Muscle layer of colon (tissue), 2 donors: ENCODE measurements around the gene UBE2D2.

ENCODE experiments used
- H3K27ac ChIP-seq: one replicate; pipeline ENCODE4 v1.7.0; 2013; ENCODE audit warnings: low read depth, mild to moderate bottlenecking, low read length, moderate library complexity
- H3K27me3 ChIP-seq, 2 donors: one replicate each; pipeline ENCODE4 v1.7.0; 2013; ENCODE audit warnings: low read length in 2 of 2, mild to moderate bottlenecking in 2 of 2; ENCODE audit not compliant: insufficient read depth in 2 of 2, control insufficient read depth in 1 of 2
- H3K36me3 ChIP-seq: one replicate; pipeline ENCODE4 v1.7.0; 2013; ENCODE audit warnings: mild to moderate bottlenecking, low read length; ENCODE audit not compliant: insufficient read depth
- H3K4me1 ChIP-seq: one replicate; pipeline ENCODE4 v1.7.0; 2013; ENCODE audit warnings: mild to moderate bottlenecking, low read length; ENCODE audit not compliant: insufficient read depth
- H3K4me3 ChIP-seq, 2 donors: one replicate each; pipeline ENCODE4 v1.7.0; 2013; ENCODE audit warnings: low read length in 2 of 2, low read depth in 1 of 2, mild to moderate bottlenecking in 1 of 2, moderate library complexity in 1 of 2
- H3K9ac ChIP-seq: one replicate; pipeline ENCODE4 v1.7.0; 2013; ENCODE audit warnings: low read length
- H3K9me3 ChIP-seq: one replicate; pipeline ENCODE4 v1.7.0; 2013; ENCODE audit warnings: mild to moderate bottlenecking, low read length
- donor health status: abdominal sarcoma.
- donor health status: Adenocarcinoma of cecum.

The UBE2D2 gene

GRCh38 chr5:139652788-139653241 is 91.7 kb downstream of the UBE2D2 start:
- peak overlapping the region; percentile 83 for H3K27ac ChIP-seq
- peak overlapping the region; percentile 37 for H3K9ac ChIP-seq
- peaks cover 72% of the 10 kb centered on the region for H3K4me1 ChIP-seq
- H3K36me3 ChIP-seq, result no peaks in the 10 kb centered on the region
- H3K27me3 ChIP-seq, result peaks cover 0 to 16% of the 10 kb centered on the region in 2 donors
- H3K4me3 ChIP-seq, result peak overlapping the region in 1 of 2 donors; percentile 80
- no peaks in the 10 kb centered on the region for H3K9me3 ChIP-seq

- Histone ChIP-seq H3K9me3 (no peaks in the 10 kb centered on the region), H3K9ac (no peak overlapping the region), H3K27me3 (peaks cover 0 to 16% of the 10 kb centered on the region in 2 donors), H3K4me3 (no peak overlapping the region), H3K27ac (peak overlapping the region; percentile 83), H3K4me1 (peaks cover 80% of the 10 kb centered on the region), H3K36me3 (no peaks in the 10 kb centered on the region)
These were observed 92.5 kb downstream of the UBE2D2 start for GRCh38 chr5:139653616-139654015.

- no peaks in the 10 kb centered on the region for H3K9me3 ChIP-seq
- H3K9ac ChIP-seq, result no peak overlapping the region
- H3K4me3 ChIP-seq, result no peak overlapping the region
- H3K27me3 ChIP-seq, result peaks cover 0 to 9% of the 10 kb centered on the region in 2 donors
- H3K27ac ChIP-seq, result peak overlapping the region; percentile 84
- H3K4me1 ChIP-seq, result peaks cover 87% of the 10 kb centered on the region
- no peaks in the 10 kb centered on the region for H3K36me3 ChIP-seq
These were observed 93.3 kb downstream of the UBE2D2 start for GRCh38 chr5:139654464-139654863.

- Histone ChIP-seq H3K9ac (peak overlapping the region; percentile 28), H3K27ac (peak overlapping the region; percentile 84), H3K36me3 (no peaks in the 10 kb centered on the region), H3K27me3 (peaks cover 0 to 7% of the 10 kb centered on the region in 2 donors), H3K4me3 (no peak overlapping the region), H3K9me3 (no peaks in the 10 kb centered on the region), H3K4me1 (peaks cover 90% of the 10 kb centered on the region)
These were observed 93.8 kb downstream of the UBE2D2 start for GRCh38 chr5:139654871-139655491.

- no peaks in the 10 kb centered on the region for H3K27me3 ChIP-seq
- H3K9me3 ChIP-seq, result no peaks in the 10 kb centered on the region
- H3K4me1 ChIP-seq, result peaks cover 93% of the 10 kb centered on the region
- no peaks in the 10 kb centered on the region for H3K36me3 ChIP-seq
- peak overlapping the region; percentile 28 for H3K9ac ChIP-seq
- H3K27ac ChIP-seq, result peak overlapping the region; percentile 84
- no peak overlapping the region for H3K4me3 ChIP-seq
These were observed 94.7 kb downstream of the UBE2D2 start for GRCh38 chr5:139655727-139656271.

DNA sequence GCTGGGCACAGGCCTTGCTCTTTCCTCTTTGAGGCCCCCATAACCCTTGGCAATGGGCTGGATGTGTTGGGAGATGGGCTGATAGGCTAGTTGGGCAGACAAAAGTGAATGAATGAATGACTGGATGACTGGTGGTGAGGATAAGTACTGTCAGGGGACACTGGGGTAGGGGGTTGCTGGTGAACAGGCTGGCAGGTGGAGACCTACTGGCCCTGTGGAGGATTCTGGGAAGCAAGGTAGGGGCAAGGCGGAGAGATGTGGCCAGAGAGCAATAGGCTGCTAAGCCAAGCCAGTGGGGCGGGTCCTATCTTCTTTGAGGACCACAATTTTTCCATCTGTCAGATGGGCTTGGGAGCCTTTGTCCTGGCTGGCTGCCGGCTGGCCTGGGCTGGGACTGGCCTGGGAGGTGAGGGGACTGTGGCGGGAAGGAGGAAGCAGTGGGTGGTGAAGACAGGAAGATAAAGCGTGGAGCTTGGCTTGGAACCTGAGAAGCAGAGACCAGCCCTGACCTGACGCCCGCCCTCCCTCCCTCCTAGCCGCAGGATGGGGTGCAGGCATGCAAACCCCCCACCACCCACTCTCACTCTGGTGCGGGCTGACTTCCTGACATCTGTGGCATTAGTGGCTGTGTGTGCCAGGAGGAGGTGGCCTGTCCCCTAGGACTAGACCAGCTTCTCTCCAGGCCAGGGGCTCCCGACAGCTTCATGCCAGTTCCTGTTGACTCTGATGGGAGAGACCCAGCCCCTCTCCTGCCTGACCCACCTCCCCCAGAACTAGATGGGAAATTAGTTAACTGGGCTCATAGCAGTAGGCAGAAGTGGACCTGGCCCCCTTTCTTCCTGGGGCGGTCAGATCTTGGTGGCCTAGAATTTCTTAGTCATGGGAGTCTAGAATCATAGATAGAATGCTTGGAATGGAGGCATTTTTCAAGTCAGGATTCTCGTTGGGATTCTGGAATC is 96.5 kb downstream of the UBE2D2 start:
- no peaks in the 10 kb centered on the region for H3K9me3 ChIP-seq
- H3K36me3 ChIP-seq, result no peaks in the 10 kb centered on the region
- no peak overlapping the region for H3K4me3 ChIP-seq
- H3K4me1 ChIP-seq, result peaks cover 86% of the 10 kb centered on the region
- H3K27me3 ChIP-seq, result no peaks in the 10 kb centered on the region
- H3K9ac ChIP-seq, result no peak overlapping the region
- H3K27ac ChIP-seq, result peak overlapping the region; percentile 84

GRCh38 chr5:139658501-139658927 is 97.4 kb downstream of the UBE2D2 start:
- Histone ChIP-seq H3K9ac (peak overlapping the region; percentile 53), H3K27ac (peak overlapping the region; percentile 84), H3K4me3 (peak overlapping the region in 1 of 2 donors; percentile 43), H3K4me1 (peaks cover 77% of the 10 kb centered on the region), H3K27me3 (no peaks in the 10 kb centered on the region), H3K9me3 (no peaks in the 10 kb centered on the region), H3K36me3 (no peaks in the 10 kb centered on the region)

- Histone ChIP-seq H3K4me1 (peaks cover 71% of the 10 kb centered on the region), H3K27ac (peak overlapping the region; percentile 84), H3K9me3 (no peaks in the 10 kb centered on the region), H3K27me3 (no peaks in the 10 kb centered on the region), H3K4me3 (peak overlapping the region in 1 of 2 donors; percentile 43), H3K9ac (peak overlapping the region; percentile 53), H3K36me3 (no peaks in the 10 kb centered on the region)
These were observed 98.0 kb downstream of the UBE2D2 start for GRCh38 chr5:139658928-139659667.

- Histone ChIP-seq H3K9me3 (no peaks in the 10 kb centered on the region), H3K36me3 (no peaks in the 10 kb centered on the region), H3K4me3 (peak overlapping the region in 1 of 2 donors; percentile 43), H3K27ac (peak overlapping the region; percentile 84), H3K4me1 (peaks cover 65% of the 10 kb centered on the region), H3K27me3 (no peaks in the 10 kb centered on the region), H3K9ac (peak overlapping the region; percentile 53)
These were observed 98.6 kb downstream of the UBE2D2 start for GRCh38 chr5:139659695-139660101.

- Histone ChIP-seq H3K4me1 (peaks cover 59% of the 10 kb centered on the region), H3K9me3 (no peaks in the 10 kb centered on the region), H3K4me3 (peak overlapping the region in 1 of 2 donors; percentile 43), H3K27ac (peak overlapping the region; percentile 84), H3K27me3 (no peaks in the 10 kb centered on the region), H3K36me3 (no peaks in the 10 kb centered on the region), H3K9ac (peak overlapping the region; percentile 53)
These were observed 99.2 kb downstream of the UBE2D2 start for GRCh38 chr5:139660105-139660922.
